Natural killer cell (primary cell): ENCODE data around the gene MYBPH. TPM values are rescaled to one million over a fixed set of nuclear protein-coding genes. Genes with fewer than 3 reads are reported as not detected.

Experiments used
- ATAC-seq, 3 donors: fragments of 150-1000 bp in 2 of 3; fragments of 200-7000 bp in 1 of 3; cut with Tn5 transposase; 1 replicate in 1 of 3; 2 replicates in 2 of 3; pipeline ENCODE4 v1.10.0; 2021; ENCODE audit warnings: mild to moderate bottlenecking in 2 of 3, moderate library complexity in 2 of 3
- DNase-seq, 2 donors: peaks; one replicate each; pipeline versions ENCODE4 v3.0.0 to v3.0.0-alpha.2; 2013 to 2021; ENCODE audit warnings: mixed read lengths in 1 of 2
- H3K27ac ChIP-seq: one replicate; pipeline ENCODE4 v1.5.1; 2013; ENCODE audit warnings: mild to moderate bottlenecking, low read length
- H3K27me3 ChIP-seq: one replicate; pipeline ENCODE4 v1.6.1; 2013; ENCODE audit warnings: low read length; ENCODE audit not compliant: control insufficient read depth, insufficient read depth
- H3K36me3 ChIP-seq: one replicate; pipeline ENCODE4 v1.6.1; 2013; ENCODE audit warnings: low read length; ENCODE audit not compliant: control insufficient read depth, insufficient read depth
- H3K4me1 ChIP-seq: one replicate; pipeline ENCODE4 v1.6.1; 2013; ENCODE audit warnings: low read length; ENCODE audit not compliant: control insufficient read depth, insufficient read depth
- H3K4me3 ChIP-seq: one replicate; pipeline ENCODE4 v1.5.1; 2013; ENCODE audit warnings: low read length
- H3K9me3 ChIP-seq: one replicate; pipeline ENCODE4 v1.6.1; 2013; ENCODE audit warnings: low read length; ENCODE audit not compliant: control insufficient read depth, insufficient read depth
- H3K27ac Mint-ChIP-seq, 2 donors: one replicate each; pipeline ENCODE4 v1.8.0; 2022; ENCODE audit warnings: mild to moderate bottlenecking in 2 of 2, mixed read lengths in 2 of 2, moderate library complexity in 1 of 2
- H3K27me3 Mint-ChIP-seq, 2 donors: one replicate each; pipeline ENCODE4 v1.8.0; 2022; ENCODE audit warnings: low read depth in 2 of 2, mixed read lengths in 2 of 2
- H3K36me3 Mint-ChIP-seq: one replicate; pipeline ENCODE4 v1.8.0; 2022; ENCODE audit warnings: mixed read lengths
- H3K4me1 Mint-ChIP-seq, 2 donors: one replicate each; pipeline ENCODE4 v1.8.0; 2022; ENCODE audit warnings: mixed read lengths in 2 of 2
- H3K4me3 Mint-ChIP-seq: one replicate; pipeline ENCODE4 v1.8.0; 2022; ENCODE audit warnings: mild to moderate bottlenecking, moderate library complexity, mixed read lengths
- H3K9me3 Mint-ChIP-seq, 2 donors: one replicate each; pipeline ENCODE4 v1.8.0; 2022; ENCODE audit warnings: mixed read lengths in 2 of 2
- WGBS: methylation state at CpG from one replicate; pipeline ENCODE4 v1.1.7; 2013; ENCODE audit warnings: missing lambda C conversion rate; ENCODE audit not compliant: insufficient coverage; 5-methylcytosine and 5-hydroxymethylcytosine counted together
- intact Hi-C: fragments of 100-400 bp; cut with micrococcal nuclease; formaldehyde crosslinking; loops from one replicate; pipeline ENCODE4 v1.14.2; 2022
- total RNA-seq, 4 donors: library from RNA; stranded (reverse); fragments of 120-200 nt in 1 of 4; gene quantifications; one replicate each; pipeline versions ENCODE4 v1.2.3 to v1.2.4, GENCODE V29; 2013 to 2022
- TF ChIP-seq, protein P1 (sequence below): fragments of 200-600 bp; IDR thresholded peaks from one replicate; pipeline ENCODE4 v1.8.0; 2022; ENCODE audit warnings: antibody characterized with exemption

MYBPH gene
- total RNA-seq, 3 donors from 2014 or later (not counting 1 experiment from before 2014, with no cell fraction given), result not detected

DNA sequence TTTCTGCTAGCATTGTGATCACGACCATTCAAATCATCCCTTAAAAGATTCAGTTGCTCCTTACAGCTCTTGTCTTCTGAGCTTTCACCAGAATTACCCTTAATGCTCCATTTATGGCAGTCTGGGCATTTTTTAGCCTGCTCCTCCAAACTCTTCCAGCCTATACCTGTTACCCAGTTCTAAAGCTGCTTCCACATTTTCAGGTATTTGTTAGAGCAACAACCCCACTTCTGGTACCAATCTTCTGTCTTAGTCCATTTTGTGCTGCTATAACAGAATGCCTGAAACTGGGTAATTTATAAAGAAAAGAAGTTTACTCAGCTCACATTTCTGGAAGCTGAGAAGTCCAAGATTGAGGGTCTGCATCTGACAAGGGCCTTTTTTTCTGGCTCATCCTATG, 17.2 kb downstream of the MYBPH start:
- Histone ChIP-seq H3K4me3 (no peak overlapping the region), H3K27me3 (no peaks in the 10 kb centered on the region), H3K36me3 (no peaks in the 10 kb centered on the region), H3K4me1 (no peaks in the 10 kb centered on the region), H3K27ac (no peak overlapping the region), H3K9me3 (no peaks in the 10 kb centered on the region)
- no peaks in the 10 kb centered on the region for H3K36me3 Mint-ChIP-seq
- peaks cover 0 to 2% of the 10 kb centered on the region in 2 donors for H3K9me3 Mint-ChIP-seq
- TF ChIP-seq, protein P1, sequence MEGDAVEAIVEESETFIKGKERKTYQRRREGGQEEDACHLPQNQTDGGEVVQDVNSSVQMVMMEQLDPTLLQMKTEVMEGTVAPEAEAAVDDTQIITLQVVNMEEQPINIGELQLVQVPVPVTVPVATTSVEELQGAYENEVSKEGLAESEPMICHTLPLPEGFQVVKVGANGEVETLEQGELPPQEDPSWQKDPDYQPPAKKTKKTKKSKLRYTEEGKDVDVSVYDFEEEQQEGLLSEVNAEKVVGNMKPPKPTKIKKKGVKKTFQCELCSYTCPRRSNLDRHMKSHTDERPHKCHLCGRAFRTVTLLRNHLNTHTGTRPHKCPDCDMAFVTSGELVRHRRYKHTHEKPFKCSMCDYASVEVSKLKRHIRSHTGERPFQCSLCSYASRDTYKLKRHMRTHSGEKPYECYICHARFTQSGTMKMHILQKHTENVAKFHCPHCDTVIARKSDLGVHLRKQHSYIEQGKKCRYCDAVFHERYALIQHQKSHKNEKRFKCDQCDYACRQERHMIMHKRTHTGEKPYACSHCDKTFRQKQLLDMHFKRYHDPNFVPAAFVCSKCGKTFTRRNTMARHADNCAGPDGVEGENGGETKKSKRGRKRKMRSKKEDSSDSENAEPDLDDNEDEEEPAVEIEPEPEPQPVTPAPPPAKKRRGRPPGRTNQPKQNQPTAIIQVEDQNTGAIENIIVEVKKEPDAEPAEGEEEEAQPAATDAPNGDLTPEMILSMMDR, result no peak
- no peak for ATAC-seq
- H3K4me1 Mint-ChIP-seq, result no peaks in the 10 kb centered on the region
- H3K4me3 Mint-ChIP-seq, result no peak overlapping the region
- no peak overlapping the region for H3K27ac Mint-ChIP-seq
- no peak for DNase-seq
- intact Hi-C loops, result no loop called here
- peaks cover 20 to 50% of the 10 kb centered on the region in 2 donors for H3K27me3 Mint-ChIP-seq
- 79% methylated on average over 1 of the region's 1 CpG for WGBS

DNA sequence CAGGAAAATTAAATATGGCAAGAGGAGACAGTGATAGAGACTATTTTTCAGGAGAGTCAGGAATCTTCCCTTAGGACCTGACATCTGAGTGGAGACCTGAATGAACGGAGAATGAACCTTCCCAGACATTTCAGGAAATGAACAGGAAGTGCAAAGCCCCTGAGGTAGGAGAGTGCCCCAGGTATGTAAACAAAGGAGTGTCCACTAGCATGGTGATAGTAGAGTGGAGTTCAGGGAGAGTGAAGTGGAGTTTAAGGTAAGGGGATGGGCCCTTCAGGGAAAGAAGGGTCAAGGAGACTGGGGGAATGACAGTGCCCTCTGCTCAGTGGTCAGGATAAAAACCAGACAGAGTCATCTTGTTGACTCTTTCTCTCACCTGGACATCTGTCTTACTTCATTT, 19.3 kb downstream of the MYBPH start:
- no peak overlapping the region for H3K4me3 ChIP-seq
- no peaks in the 10 kb centered on the region for H3K4me1 ChIP-seq
- Mint-ChIP-seq H3K4me3 (no peak overlapping the region), H3K36me3 (no peaks in the 10 kb centered on the region), H3K4me1 (no peaks in the 10 kb centered on the region), H3K27ac (no peak overlapping the region), H3K9me3 (peaks cover 0 to 2% of the 10 kb centered on the region in 2 donors), H3K27me3 (peaks cover 16 to 38% of the 10 kb centered on the region in 2 donors)
- 45% methylated on average over 1 of the region's 1 CpG for WGBS
- DNase-seq (no peak), ATAC-seq (no peak)
- intact Hi-C loops, result no loop called here
- TF ChIP-seq, protein P1, result no peak
- H3K27me3 ChIP-seq, result no peaks in the 10 kb centered on the region
- no peak overlapping the region for H3K27ac ChIP-seq
- no peaks in the 10 kb centered on the region for H3K9me3 ChIP-seq
- H3K36me3 ChIP-seq, result no peaks in the 10 kb centered on the region

DNA sequence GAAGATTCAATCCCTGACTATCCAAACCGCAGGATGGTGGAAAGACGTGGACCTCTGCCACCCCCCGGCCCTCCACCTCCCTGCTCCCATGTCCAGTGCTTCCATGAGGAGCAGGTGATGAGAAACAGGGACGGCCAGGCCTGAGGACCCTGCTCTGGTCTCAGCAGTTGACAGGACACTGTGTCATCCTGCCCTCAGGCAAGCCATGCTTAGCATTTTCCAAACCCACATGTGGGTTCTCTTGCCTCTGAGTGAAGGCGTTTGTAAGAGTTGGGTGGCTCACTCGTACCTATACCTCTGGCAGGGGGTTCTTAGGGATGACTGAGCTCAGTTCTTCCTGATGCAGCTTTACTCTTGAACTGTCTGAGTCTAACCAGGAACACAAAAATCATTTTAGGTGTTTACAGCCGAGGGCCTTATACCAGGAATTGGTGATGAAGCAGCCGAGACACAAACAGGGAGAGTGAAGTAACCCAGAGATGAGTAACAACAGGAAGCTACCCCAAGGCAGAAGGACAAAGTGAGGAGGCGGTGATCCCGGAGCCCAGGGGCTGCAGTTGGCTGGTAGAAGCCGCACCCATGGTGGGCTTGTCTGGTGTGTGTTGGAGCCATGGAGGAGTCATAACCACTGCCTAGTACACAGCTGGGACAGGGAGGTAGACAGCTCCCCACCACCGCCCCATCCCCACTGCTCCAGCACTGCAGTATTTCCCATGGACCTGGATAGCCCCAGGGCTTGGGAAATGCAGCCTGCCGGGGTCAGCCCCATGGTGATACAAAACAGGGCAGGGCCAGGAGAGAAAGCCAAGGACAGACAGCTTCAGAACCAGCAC, 21.4 kb downstream of the MYBPH start:
- Histone ChIP-seq H3K4me1 (no peaks in the 10 kb centered on the region), H3K36me3 (no peaks in the 10 kb centered on the region), H3K27me3 (no peaks in the 10 kb centered on the region), H3K4me3 (no peak overlapping the region), H3K9me3 (no peaks in the 10 kb centered on the region), H3K27ac (no peak overlapping the region)
- no peak overlapping the region for H3K4me3 Mint-ChIP-seq
- ATAC-seq (no peak), DNase-seq (no peak)
- H3K4me1 Mint-ChIP-seq, result no peaks in the 10 kb centered on the region
- H3K36me3 Mint-ChIP-seq, result no peaks in the 10 kb centered on the region
- peaks cover 12 to 32% of the 10 kb centered on the region in 2 donors for H3K27me3 Mint-ChIP-seq
- H3K27ac Mint-ChIP-seq, result no peak overlapping the region
- TF ChIP-seq, protein P1, result no peak
- WGBS, result 79% methylated on average over 13 of the region's 13 CpGs
- peaks cover 0 to 2% of the 10 kb centered on the region in 2 donors for H3K9me3 Mint-ChIP-seq
- intact Hi-C loops, result no loop called here
